Caki2 (cell line): ENCODE data around the gene NR4A3. TPM values are rescaled to one million over a fixed set of nuclear protein-coding genes. Genes with fewer than 3 reads are reported as not detected.
A peak's percentile ranks its signal among the peaks of the same experiment; 100 is the strongest.
"Not testable (repeated sequence)": the region's sequence is repeated elsewhere in the genome, so short reads cannot be mapped to it uniquely, and the experiment has no call there.

ENCODE experiments used
- DNase-seq: peaks from one replicate; pipeline ENCODE4 v3.0.0-alpha.2; 2015; ENCODE audit warnings: low read depth
- in situ Hi-C: cut with HindIII; loops from 2 replicates; pipeline ENCODE4 v1.10.0; 2016; ENCODE audit warnings: low sequenced_read_pairs, low pct_unique_long_range_greater_than_20kb, mixed read lengths
- total RNA-seq: library from RNA; depleted of rRNA; stranded (reverse); fragments of >200 nt; shearing (Covaris generic); gene quantifications from 2 replicates; pipeline ENCODE4 v1.2.3, GENCODE V29; 2014; ENCODE audit warnings: low replicate concordance; rRNA removed

Gene NR4A3
- total RNA-seq, result not detected in 2 replicates

- in situ Hi-C loops, result no loop called here
- peak; percentile 96 for DNase-seq
Measured at GRCh38 chr9:99821396-99822108, at the start of gene NR4A3. NR4A3 (plus strand) TSS chr9:99821885; CDS start chr9:99828043, 6,158 bp downstream.

DNA sequence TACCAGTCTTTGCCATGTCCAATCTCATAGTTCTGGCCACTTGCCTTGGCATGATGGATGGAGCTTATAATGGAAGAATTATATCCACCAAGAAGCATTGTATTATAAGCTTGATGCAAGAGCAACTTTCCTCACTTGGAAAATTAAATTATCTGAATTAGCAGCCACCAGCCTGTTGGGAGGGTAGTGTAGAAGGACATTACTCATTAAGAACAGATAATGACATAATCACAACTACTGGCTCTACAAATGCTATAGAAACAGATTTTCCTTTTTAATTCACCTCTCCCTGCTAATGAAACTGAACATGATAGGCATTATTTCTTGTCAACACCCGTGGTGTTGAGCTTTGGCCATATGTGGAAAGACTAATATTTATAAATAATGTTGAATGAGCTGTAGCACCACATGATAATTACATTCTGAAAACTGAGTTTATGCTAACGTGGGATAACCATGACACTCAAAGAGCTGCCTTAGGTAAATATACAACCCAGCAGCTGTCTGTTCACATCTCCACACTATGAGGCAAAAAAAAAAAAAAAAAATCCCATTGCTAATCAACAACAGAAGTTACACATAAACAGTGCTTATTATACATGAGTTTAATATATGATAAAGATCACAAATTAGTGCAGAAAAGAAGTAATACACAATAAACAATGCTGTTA is 48.1 kb upstream of the NR4A3 start:
- no peak for DNase-seq
- in situ Hi-C loops, result no loop called here

- no peak for DNase-seq
- in situ Hi-C loops, result no loop called here
Measured at GRCh38 chr9:99778308-99778707, 43.4 kb upstream of the NR4A3 start.

GRCh38 chr9:99778836-99779235 is 42.8 kb upstream of the NR4A3 start:
- in situ Hi-C loops, result no loop called here
- no peak for DNase-seq

DNA sequence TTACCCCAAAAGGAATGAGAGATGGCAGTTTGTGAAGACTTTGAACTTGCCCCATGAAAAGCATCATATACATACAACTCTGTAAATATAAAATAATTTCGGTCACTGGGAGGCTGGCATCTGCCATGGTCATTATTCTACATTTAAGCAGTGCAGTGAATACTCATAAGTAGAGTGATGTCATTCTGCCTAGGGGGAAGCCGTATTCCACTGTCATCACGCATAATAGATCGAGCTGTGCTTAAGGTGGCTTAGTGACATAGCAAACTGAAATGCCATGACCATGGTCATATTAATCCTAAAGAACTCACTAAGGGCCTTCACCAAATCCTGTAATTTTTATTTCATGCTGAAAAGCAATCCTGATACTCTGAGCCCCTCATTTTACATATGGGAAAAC is 42.4 kb upstream of the NR4A3 start:
- in situ Hi-C loops, result no loop called here
- no peak for DNase-seq

- in situ Hi-C loops, DNase-seq: not testable (repeated sequence)
Measured at GRCh38 chr9:99782349-99782748, 39.3 kb upstream of the NR4A3 start.

- in situ Hi-C loops, result no loop called here
- DNase-seq, result no peak
Measured at GRCh38 chr9:99782962-99783718, 38.5 kb upstream of the NR4A3 start.

GRCh38 chr9:99783799-99784198 is 37.9 kb upstream of the NR4A3 start:
- in situ Hi-C loops, result no loop called here
- no peak for DNase-seq

GRCh38 chr9:99785010-99785590 is 36.6 kb upstream of the NR4A3 start:
- DNase-seq, result no peak
- in situ Hi-C loops, result no loop called here

DNA sequence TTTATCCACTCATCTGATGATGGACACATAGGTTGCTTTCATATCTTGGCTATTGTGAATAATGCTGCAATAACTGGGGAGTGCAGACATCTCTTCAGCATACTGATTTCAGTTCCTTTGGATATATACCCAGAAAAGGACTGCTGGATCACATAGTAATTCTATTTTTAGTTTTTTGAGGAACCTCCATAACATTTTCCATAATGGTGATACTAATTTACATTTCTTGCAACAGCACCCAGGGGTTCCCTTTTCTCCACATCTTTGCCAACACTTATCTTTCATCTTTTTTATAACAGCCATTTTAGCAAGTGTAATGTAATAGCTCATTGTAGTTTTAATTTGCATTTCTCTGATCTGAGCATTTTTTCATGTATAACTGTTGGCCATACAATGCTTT is 34.1 kb upstream of the NR4A3 start:
- DNase-seq, result no peak
- in situ Hi-C loops, result no loop called here

GRCh38 chr9:99793528-99793927 is 28.2 kb upstream of the NR4A3 start:
- in situ Hi-C loops, result no loop called here
- DNase-seq, result no peak

DNA sequence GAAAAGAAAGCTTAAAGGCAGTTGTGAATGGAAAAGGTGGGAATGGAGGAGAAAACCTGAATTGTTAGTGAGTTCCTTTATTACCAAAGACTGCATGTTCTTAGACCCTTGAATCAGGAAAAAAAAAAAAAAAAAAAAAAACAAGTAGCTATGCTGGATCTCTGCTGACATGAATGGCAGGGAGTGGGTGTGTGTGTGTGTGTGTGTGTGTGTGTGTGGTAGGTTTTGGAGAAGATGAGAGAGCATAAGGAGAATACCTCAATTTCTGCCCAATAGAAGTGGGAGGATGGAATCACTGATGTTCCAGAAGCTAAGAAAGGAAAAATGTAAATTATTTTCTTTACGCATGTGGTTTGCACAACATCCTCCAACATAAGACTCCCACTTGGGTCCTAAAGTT is 25.5 kb upstream of the NR4A3 start:
- in situ Hi-C loops, result no loop called here
- DNase-seq, result no peak

DNA sequence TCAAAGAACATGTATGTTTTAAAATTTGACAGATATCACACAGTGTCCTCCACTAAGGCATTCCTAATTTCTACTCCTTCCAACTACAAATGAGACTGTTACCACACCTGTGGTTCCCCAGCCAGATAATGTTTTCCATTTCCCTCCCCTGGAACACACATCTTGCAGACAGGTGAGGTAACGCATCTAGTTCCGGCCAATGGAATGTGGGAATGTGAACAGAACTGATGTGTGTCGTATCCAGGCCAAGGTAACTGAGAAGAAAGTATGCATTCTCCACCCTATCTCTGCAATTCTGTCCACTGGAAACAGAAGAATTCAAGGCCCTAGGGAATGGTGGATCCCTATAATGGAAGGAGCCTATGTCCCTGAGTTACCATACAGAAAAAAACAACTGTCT is 19.9 kb upstream of the NR4A3 start:
- in situ Hi-C loops, result no loop called here
- no peak for DNase-seq

GRCh38 chr9:99803694-99804093 is 18.0 kb upstream of the NR4A3 start:
- no peak for DNase-seq
- in situ Hi-C loops, result no loop called here

DNA sequence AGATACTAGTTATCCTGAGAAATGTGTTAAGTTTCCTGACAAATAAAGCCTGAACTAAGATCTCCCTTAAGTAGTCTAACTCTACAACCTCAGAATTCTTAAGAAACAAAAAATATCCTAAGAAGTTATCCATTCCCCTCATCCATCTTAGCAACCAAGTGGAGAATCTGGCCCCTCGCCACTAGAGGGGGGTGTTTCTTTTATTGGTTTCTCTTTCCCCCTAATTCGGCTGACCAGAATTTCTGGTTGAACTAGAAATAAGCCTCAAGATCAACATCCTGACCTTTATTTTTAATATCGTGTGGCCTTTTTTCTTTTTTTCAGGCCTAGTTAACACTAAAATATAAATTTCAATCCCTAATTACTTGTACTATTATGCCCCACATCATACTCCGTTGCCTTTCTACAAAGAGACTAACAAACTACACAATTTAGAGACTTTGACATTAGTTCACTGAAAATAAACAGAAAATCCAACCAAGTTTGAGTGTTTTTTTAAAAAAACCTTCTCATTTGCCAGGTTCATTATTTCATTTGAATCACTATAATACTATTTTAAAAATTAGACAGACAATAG is 14.3 kb upstream of the NR4A3 start:
- in situ Hi-C loops, result no loop called here
- DNase-seq, result peak; percentile 41

GRCh38 chr9:99807956-99808355 is 13.7 kb upstream of the NR4A3 start:
- no peak for DNase-seq
- in situ Hi-C loops, result no loop called here

DNA sequence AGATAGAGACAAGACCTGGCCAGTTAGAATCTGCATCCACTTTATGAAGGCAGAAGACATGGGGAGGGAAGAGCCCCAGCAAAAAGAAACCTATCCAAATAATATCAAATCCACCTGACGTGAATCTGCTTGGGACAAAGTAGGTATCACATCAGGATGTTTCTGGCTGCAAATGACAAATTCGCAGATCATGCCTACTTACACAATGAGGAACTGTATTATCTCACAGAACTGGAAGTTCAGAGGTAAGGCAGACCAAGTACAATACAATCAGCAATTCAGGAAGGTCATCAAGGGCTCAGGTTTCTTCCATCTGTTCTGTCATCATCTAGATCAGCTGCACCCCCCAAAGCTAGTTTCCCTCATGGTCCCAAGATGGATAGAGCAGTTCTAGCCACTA is 13.2 kb upstream of the NR4A3 start:
- no peak for DNase-seq
- in situ Hi-C loops, result no loop called here

DNA sequence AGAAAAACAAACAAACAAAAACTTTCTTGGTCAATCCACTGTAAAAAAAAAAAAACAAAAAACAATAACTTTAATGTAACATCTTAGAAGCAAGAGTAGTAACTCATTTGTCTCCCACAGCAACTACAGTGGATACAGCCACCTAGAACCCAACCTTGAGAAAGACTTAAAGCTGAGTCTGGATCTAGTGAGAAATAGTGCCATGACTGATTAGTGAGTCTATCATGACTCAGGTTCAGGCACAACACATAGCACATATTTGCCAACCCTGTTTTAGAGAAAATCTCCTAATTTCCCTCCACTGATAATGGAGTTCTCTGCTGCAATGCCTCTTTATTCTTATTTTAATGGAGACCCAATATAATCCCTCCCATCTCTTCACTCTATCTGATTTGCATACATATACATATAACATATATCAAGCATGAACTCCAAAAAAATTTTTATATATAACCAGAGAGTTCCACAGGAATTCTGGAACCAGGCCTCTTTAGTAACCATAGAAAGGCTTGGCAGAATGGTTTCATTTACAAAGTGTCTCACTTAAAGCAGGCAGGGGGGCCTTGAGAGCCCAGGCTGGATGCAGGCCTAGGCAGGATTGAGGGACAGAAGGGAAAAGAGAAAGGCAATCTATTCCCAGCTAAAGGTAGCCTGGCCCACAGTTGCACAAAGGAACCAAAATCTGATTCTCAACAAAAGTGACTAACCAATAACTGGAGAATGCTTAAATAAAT is 11.9 kb upstream of the NR4A3 start:
- no peak for DNase-seq
- in situ Hi-C loops, result no loop called here
